B cell (primary cell): Measurements from ENCODE around the gene LMAN2. TPM values are rescaled to one million over a fixed set of nuclear protein-coding genes. Genes with fewer than 3 reads are reported as not detected.

ENCODE experiments used
- ATAC-seq: fragments of 200-7000 bp; cut with Tn5 transposase; one replicate; pipeline ENCODE4 v1.10.0; 2021; ENCODE audit warnings: low read depth, mild to moderate bottlenecking, moderate number of reproducible peaks, moderate library complexity
- CTCF ChIA-PET: fragments of 350-600 bp; sonication (Branson Sonifier 250); formaldehyde crosslinking; loops from one replicate; lab custom pipeline; 2021; ENCODE audit warnings: antibody characterized with exemption, inconsistent platforms; lab: Charles Lee
- POLR2A ChIA-PET: fragments of 350-600 bp; sonication (Branson Sonifier 250); formaldehyde crosslinking; loops from one replicate; lab custom pipeline; 2021; ENCODE audit warnings: antibody characterized with exemption; lab: Charles Lee
- DNase-seq: peaks from one replicate; pipeline ENCODE4 v3.0.0; 2013
- H2AFZ ChIP-seq: 2 replicates; pipeline ENCODE4 v1.6.1; 2012; ENCODE audit warnings: mild to moderate bottlenecking, low read depth, low read length; ENCODE audit not compliant: insufficient read depth, poor library complexity, severe bottlenecking
- H3K27ac ChIP-seq, 2 donors: 1 replicate in 1 of 2; 2 replicates in 1 of 2; pipeline ENCODE4 v1.5.1; 2012 to 2013; ENCODE audit warnings: low read length in 2 of 2, mild to moderate bottlenecking in 2 of 2, moderate library complexity in 1 of 2
- H3K27me3 ChIP-seq, 4 experiments: fragments of 200-600 bp in 1 of 4; sonication (generic) in 1 of 4; replicated peaks in 1 of 4; 1 replicate in 2 of 4; 2 replicates in 2 of 4; pipeline versions ENCODE4 v1.6.1 to v1.7.0; 2013 to 2016; ENCODE audit warnings: low read length in 3 of 4, mild to moderate bottlenecking in 2 of 4, mixed read lengths in 1 of 4, moderate library complexity in 1 of 4; ENCODE audit not compliant: insufficient read depth in 4 of 4, control insufficient read depth in 3 of 4; ENCODE audit errors: control extremely low read depth in 1 of 4
- H3K36me3 ChIP-seq, 2 experiments: replicated peaks in 1 of 2; 1 replicate in 1 of 2; 2 replicates in 1 of 2; pipeline versions ENCODE4 v1.6.1 to v1.7.1; 2013; ENCODE audit warnings: low read length in 1 of 2; ENCODE audit not compliant: insufficient read depth in 2 of 2, control insufficient read depth in 1 of 2; ENCODE audit errors: control extremely low read depth in 1 of 2, extremely low read depth in 1 of 2
- H3K4me1 ChIP-seq, 2 donors: fragments of 200-600 bp in 1 of 2; sonication (generic) in 1 of 2; 1 replicate in 1 of 2; 2 replicates in 1 of 2; pipeline versions ENCODE4 v1.5.1 to v1.6.1; 2013 to 2017; ENCODE audit warnings: low read length in 2 of 2; ENCODE audit not compliant: control insufficient read depth in 2 of 2, insufficient read depth in 2 of 2
- H3K4me2 ChIP-seq: replicated peaks from 2 replicates; pipeline ENCODE3; 2012; ENCODE audit warnings: mild to moderate bottlenecking, low read depth, low read length; ENCODE audit not compliant: poor library complexity, severe bottlenecking
- H3K4me3 ChIP-seq, 5 experiments: fragments of 200-600 bp in 1 of 5; sonication (generic) in 1 of 5; 1 replicate in 3 of 5; 2 replicates in 2 of 5; pipeline versions ENCODE4 v1.5.1 to v1.7.0; 2011 to 2016; ENCODE audit warnings: low read length in 4 of 5, mild to moderate bottlenecking in 4 of 5, low read depth in 2 of 5, control low read depth in 1 of 5, moderate library complexity in 1 of 5; ENCODE audit not compliant: insufficient read depth in 1 of 5; ENCODE audit errors: control extremely low read depth in 1 of 5, extremely low read depth in 1 of 5
- H3K79me2 ChIP-seq: fragments of 200-600 bp; sonication (generic); one replicate; pipeline ENCODE4 v1.6.0; 2016; ENCODE audit warnings: low read length; ENCODE audit not compliant: control insufficient read depth, insufficient read depth
- H3K9ac ChIP-seq: fragments of 200-600 bp; sonication (generic); 2 replicates; pipeline ENCODE4 v1.6.1; 2017; ENCODE audit warnings: mild to moderate bottlenecking, low read length, moderate library complexity
- H3K9me3 ChIP-seq, 3 donors: one replicate each; pipeline versions ENCODE4 v1.6.1 to v1.7.1; 2013; ENCODE audit warnings: low read length in 2 of 3; ENCODE audit not compliant: control insufficient read depth in 2 of 3, insufficient read depth in 1 of 3; ENCODE audit errors: control extremely low read depth in 1 of 3
- H4K20me1 ChIP-seq: 2 replicates; pipeline ENCODE4 v1.6.0; 2012; ENCODE audit warnings: mild to moderate bottlenecking, low read length; ENCODE audit not compliant: insufficient read depth, control insufficient read depth, poor library complexity, severe bottlenecking
- H3K27ac Mint-ChIP-seq: one replicate; pipeline ENCODE4 v1.8.0; 2021; ENCODE audit warnings: mixed read lengths
- H3K27me3 Mint-ChIP-seq: one replicate; pipeline ENCODE4 v1.8.0; 2021; ENCODE audit warnings: mixed read lengths
- H3K4me1 Mint-ChIP-seq: one replicate; pipeline ENCODE4 v1.8.0; 2021; ENCODE audit warnings: mixed read lengths
- H3K4me3 Mint-ChIP-seq: one replicate; pipeline ENCODE4 v1.8.0; 2021; ENCODE audit warnings: mixed read lengths
- H3K9me3 Mint-ChIP-seq: one replicate; pipeline ENCODE4 v1.8.0; 2022; ENCODE audit warnings: mixed read lengths; ENCODE audit not compliant: insufficient read depth
- EZH2 ChIP-seq: IDR thresholded peaks from 2 replicates; pipeline ENCODE4 v1.6.1; 2012; ENCODE audit warnings: borderline replicate concordance, low read depth, mild to moderate bottlenecking, moderate library complexity, low read length; ENCODE audit not compliant: insufficient read depth, poor library complexity, severe bottlenecking
- WGBS: methylation state at CpG from one replicate; pipeline ENCODE4 v1.1.5; 2013; ENCODE audit warnings: missing lambda C conversion rate; ENCODE audit not compliant: insufficient coverage; 5-methylcytosine and 5-hydroxymethylcytosine counted together
- intact Hi-C: fragments of 100-400 bp; cut with micrococcal nuclease; formaldehyde crosslinking; loops from one replicate; pipeline ENCODE4 v1.10.0; 2022
- polyA plus RNA-seq: library from polyadenylated mRNA; depleted of rRNA; stranded (reverse); fragments of >200 nt; gene quantifications from 2 replicates; pipeline ENCODE4 v1.2.3, GENCODE V29; 2012
- total RNA-seq, 2 donors: library from RNA; stranded (reverse); fragments of 120-200 nt in 1 of 2; gene quantifications; 1 replicate in 1 of 2; 2 replicates in 1 of 2; pipeline versions ENCODE4 v1.2.3 to v1.2.4, GENCODE V29; 2013 to 2022
- TF ChIP-seq, protein P1 (sequence below): fragments of 200-600 bp; IDR thresholded peaks from one replicate; pipeline ENCODE4 v1.8.0; 2022; ENCODE audit warnings: antibody characterized with exemption, mild to moderate bottlenecking

The LMAN2 gene
- total and polyA plus RNA-seq, 2 donors (not counting 1 experiment from before 2014, with no cell fraction given), result 99.4 to 123 TPM

DNA sequence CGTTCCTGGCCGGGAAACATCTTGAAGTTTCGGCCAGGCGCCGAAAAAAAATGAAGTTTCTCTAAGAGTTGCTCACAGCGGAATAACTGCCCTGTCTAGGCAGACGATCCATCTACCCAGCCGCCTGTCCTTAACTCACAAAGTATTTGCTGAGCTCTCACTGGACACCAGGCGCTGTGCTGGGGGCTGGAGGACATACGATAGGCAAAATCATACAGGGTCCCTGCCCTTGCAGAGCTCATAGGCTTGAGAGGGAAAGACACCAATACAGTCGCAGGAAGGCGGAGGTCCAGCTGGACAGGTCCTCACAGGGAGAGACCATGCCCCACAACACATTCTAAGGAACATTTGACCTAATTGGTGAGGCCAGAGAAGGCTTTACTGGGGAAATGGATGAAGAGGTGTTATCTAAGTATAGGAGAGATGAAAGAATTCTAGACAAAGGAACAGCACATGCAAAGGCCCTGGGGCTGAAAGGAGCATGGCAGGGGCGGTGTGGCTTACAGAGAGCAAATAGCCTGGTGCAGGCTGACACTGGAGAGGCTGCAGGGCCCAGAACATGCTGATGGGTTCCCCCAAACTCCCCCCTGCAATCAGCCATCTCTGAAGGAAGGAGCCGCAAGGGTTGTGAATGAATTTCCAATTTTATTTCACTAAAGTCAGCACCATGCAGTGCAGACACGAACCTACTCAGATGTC, 37.8 kb downstream of the LMAN2 start:
- H3K27ac ChIP-seq, result no peak overlapping the region
- H3K27me3 Mint-ChIP-seq, result no peaks in the 10 kb centered on the region
- H4K20me1 ChIP-seq, result peaks cover 64% of the 10 kb centered on the region
- H3K4me3 ChIP-seq, result no peak overlapping the region
- H3K36me3 ChIP-seq, result no peaks in the 10 kb centered on the region
- no peak overlapping the region for H3K4me3 Mint-ChIP-seq
- no peaks in the 10 kb centered on the region for H3K9me3 Mint-ChIP-seq
- H3K27me3 ChIP-seq, result no peaks in the 10 kb centered on the region
- no peaks in the 10 kb centered on the region for H3K9me3 ChIP-seq
- WGBS, result 95% methylated on average over 12 of the region's 15 CpGs
- H3K4me2 ChIP-seq, result no peak overlapping the region
- ChIA-PET CTCF (interaction anchor here (1.1 to 2.3 kb wide), 2 partner anchors 10 to 12 kb away, joined by 3 to 6 read pairs; partner anchors contain the start of genes PRELID1 and RAB24), POLR2A (interaction anchor here (0.5 to 1.4 kb wide), 2 partner anchors 21 to 35 kb away, joined by 3 to 5 read pairs; no protein-coding TSS in a partner anchor)
- no peak overlapping the region for H3K27ac Mint-ChIP-seq
- intact Hi-C loops, result loop anchor here (2.0 to 10.0 kb wide), 2 partner anchors 143 to 801 kb away; partner anchors contain the start of gene N4BP3
- H3K4me1 ChIP-seq, result peaks cover 37 to 48% of the 10 kb centered on the region in 2 donors
- H3K79me2 ChIP-seq, result peaks cover 31% of the 10 kb centered on the region
- ATAC-seq, result no peak
- peaks cover 45% of the 10 kb centered on the region for H3K4me1 Mint-ChIP-seq
- DNase-seq, result no peak
- no peak overlapping the region for H3K9ac ChIP-seq
- no peak for TF ChIP-seq EZH2
- TF ChIP-seq, protein P1, sequence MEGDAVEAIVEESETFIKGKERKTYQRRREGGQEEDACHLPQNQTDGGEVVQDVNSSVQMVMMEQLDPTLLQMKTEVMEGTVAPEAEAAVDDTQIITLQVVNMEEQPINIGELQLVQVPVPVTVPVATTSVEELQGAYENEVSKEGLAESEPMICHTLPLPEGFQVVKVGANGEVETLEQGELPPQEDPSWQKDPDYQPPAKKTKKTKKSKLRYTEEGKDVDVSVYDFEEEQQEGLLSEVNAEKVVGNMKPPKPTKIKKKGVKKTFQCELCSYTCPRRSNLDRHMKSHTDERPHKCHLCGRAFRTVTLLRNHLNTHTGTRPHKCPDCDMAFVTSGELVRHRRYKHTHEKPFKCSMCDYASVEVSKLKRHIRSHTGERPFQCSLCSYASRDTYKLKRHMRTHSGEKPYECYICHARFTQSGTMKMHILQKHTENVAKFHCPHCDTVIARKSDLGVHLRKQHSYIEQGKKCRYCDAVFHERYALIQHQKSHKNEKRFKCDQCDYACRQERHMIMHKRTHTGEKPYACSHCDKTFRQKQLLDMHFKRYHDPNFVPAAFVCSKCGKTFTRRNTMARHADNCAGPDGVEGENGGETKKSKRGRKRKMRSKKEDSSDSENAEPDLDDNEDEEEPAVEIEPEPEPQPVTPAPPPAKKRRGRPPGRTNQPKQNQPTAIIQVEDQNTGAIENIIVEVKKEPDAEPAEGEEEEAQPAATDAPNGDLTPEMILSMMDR, result no peak
- H2AFZ ChIP-seq, result no peak overlapping the region

DNA sequence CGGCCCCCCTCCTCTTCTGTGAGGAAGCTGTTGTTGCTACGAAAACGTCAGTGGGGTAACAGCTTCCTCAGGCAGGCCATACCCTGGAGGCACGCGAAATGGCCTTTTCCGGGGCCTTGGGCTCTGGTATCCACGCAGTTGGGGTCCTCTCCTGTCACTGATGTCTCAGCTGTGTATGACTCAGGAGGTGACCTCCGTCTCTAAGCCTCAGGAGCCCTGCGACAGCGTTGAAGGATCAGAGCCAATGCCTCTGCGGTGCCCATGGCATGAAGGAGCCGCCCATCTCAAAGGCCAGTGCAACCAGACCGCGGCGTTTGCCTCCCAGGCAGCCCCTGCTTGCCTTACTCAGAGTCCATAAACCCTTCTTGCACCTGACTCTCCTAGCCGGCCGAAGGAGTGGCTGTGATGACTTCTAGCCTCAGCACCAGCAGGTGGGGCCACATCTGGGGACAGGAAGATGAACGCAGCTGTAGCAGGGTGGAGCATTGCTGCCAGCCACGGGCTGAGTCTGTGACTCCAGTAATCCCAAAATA, 38.8 kb downstream of the LMAN2 start:
- TF ChIP-seq EZH2, result no peak
- TF ChIP-seq, protein P1, result no peak
- 3% methylated on average over 19 of the region's 19 CpGs for WGBS
- ATAC-seq (no peak), DNase-seq (peak; percentile 57)
- Mint-ChIP-seq H3K9me3 (no peaks in the 10 kb centered on the region), H3K4me1 (peaks cover 40% of the 10 kb centered on the region), H3K27ac (peak overlapping the region; percentile 65), H3K27me3 (no peaks in the 10 kb centered on the region), H3K4me3 (peak overlapping the region; percentile 90)
- Histone ChIP-seq H3K27me3 (no peaks in the 10 kb centered on the region), H3K4me3 (peak overlapping the region in 4 of 5 experiments; percentile 56 to 80 (median 67)), H2AFZ (peak overlapping the region; percentile 68), H4K20me1 (peaks cover 56% of the 10 kb centered on the region), H3K36me3 (no peaks in the 10 kb centered on the region), H3K4me1 (peaks cover 37 to 51% of the 10 kb centered on the region in 2 donors), H3K4me2 (peak overlapping the region; percentile 99), H3K27ac (no peak overlapping the region), H3K9me3 (peaks cover 0 to 2% (median 0%) of the 10 kb centered on the region in 3 donors), H3K9ac (peak overlapping the region; percentile 72), H3K79me2 (peaks cover 33% of the 10 kb centered on the region)
- intact Hi-C loops, result loop anchor here (1.0 to 10.0 kb wide), 4 partner anchors 12 to 802 kb away; partner anchors contain the start of genes GRK6 and N4BP3
- POLR2A ChIA-PET, result interaction anchor here (0.9 to 1.4 kb wide), 2 partner anchors 11 to 20 kb away, joined by 3 read pairs; no protein-coding TSS in a partner anchor
- CTCF ChIA-PET, result interaction anchor here (0.6 to 1.8 kb wide), 5 partner anchors 9 to 200 kb away, joined by 3 to 5 read pairs (median 4); partner anchors contain the start of genes LMAN2, PRELID1 and RAB24
